H1 (cell line): ENCODE results near the gene SERPINF2. TPM values are rescaled to one million over a fixed set of nuclear protein-coding genes. Genes with fewer than 3 reads are reported as not detected.

Source experiments
- ATF3 ChIP-seq: IDR thresholded peaks from 2 replicates; pipeline ENCODE4 v1.6.1; 2011; ENCODE audit warnings: low read depth, mild to moderate bottlenecking, low read length; ENCODE audit not compliant: insufficient read depth
- BRCA1 ChIP-seq: IDR thresholded peaks from 2 replicates; pipeline ENCODE4 v1.6.1; 2012; ENCODE audit warnings: low read depth, low read length, improper control_type of control experiment
- CHD1 ChIP-seq: IDR thresholded peaks from 2 replicates; pipeline ENCODE4 v1.6.1; 2012; ENCODE audit warnings: low read depth, low read length, improper control_type of control experiment
- CHD2 ChIP-seq: IDR thresholded peaks from 2 replicates; pipeline ENCODE4 v1.6.1; 2012; ENCODE audit warnings: low read length, improper control_type of control experiment
- EGR1 ChIP-seq: IDR thresholded peaks from 2 replicates; pipeline ENCODE4 v1.6.1; 2011; ENCODE audit warnings: low read depth, low read length, borderline replicate concordance
- GABPA ChIP-seq: IDR thresholded peaks from 2 replicates; pipeline ENCODE4 v1.6.1; 2011; ENCODE audit warnings: mild to moderate bottlenecking, low read length, moderate library complexity, borderline replicate concordance; ENCODE audit not compliant: insufficient read depth
- GTF2F1 ChIP-seq: IDR thresholded peaks from 2 replicates; pipeline ENCODE4 v1.6.1; 2012; ENCODE audit warnings: low read depth, low read length, improper control_type of control experiment, borderline replicate concordance
- HDAC6 ChIP-seq: IDR thresholded peaks from one replicate; pipeline ENCODE4 v1.7.1; 2012; ENCODE audit warnings: low read depth, mild to moderate bottlenecking, inconsistent platforms, low read length, moderate library complexity
- KDM1A ChIP-seq: fragments of 200-600, 300-600 bp; sonication (generic); IDR thresholded peaks from 2 replicates; pipeline ENCODE4 v1.7.1; 2016; ENCODE audit warnings: mild to moderate bottlenecking, low read length, borderline replicate concordance
- KDM5A ChIP-seq: fragments of 200-600 bp; IDR thresholded peaks from 2 replicates; pipeline ENCODE4 v1.7.1; 2012; ENCODE audit warnings: mild to moderate bottlenecking, low read length, inconsistent platforms, mixed read lengths
- NRF1 ChIP-seq: IDR thresholded peaks from 2 replicates; pipeline ENCODE4 v1.6.1; 2011; ENCODE audit warnings: mild to moderate bottlenecking, low read depth, low read length, improper control_type of control experiment
- POLR2A ChIP-seq, 2 experiments: IDR thresholded peaks; 1 replicate in 1 of 2; 2 replicates in 1 of 2; pipeline ENCODE4 v1.6.1; 2011; ENCODE audit warnings: low read depth in 2 of 2, low read length in 2 of 2, mild to moderate bottlenecking in 2 of 2; ENCODE audit errors: control extremely low read depth in 1 of 2
- RNF2 ChIP-seq: fragments of 200-900, 300-1000 bp; sonication (generic); IDR thresholded peaks from 2 replicates; pipeline ENCODE4 v1.7.1; 2016; ENCODE audit warnings: borderline replicate concordance, low read depth, mild to moderate bottlenecking, antibody characterized with exemption, low read length; ENCODE audit not compliant: poor library complexity, severe bottlenecking; ENCODE audit errors: missing control alignments
- RXRA ChIP-seq: IDR thresholded peaks from 2 replicates; pipeline ENCODE4 v1.6.1; 2011; ENCODE audit warnings: low read depth, mild to moderate bottlenecking, low read length, moderate library complexity; ENCODE audit not compliant: insufficient read depth
- SIN3A ChIP-seq, 2 experiments: IDR thresholded peaks in 1 of 2; conservative IDR thresholded peaks in 1 of 2; 2 replicates each; pipeline ENCODE4 v1.6.1; 2011 to 2012; ENCODE audit warnings: low read length in 2 of 2, improper control_type of control experiment in 1 of 2, low read depth in 1 of 2, mild to moderate bottlenecking in 1 of 2
- SIRT6 ChIP-seq: IDR thresholded peaks from one replicate; pipeline ENCODE4 v1.7.1; 2012; ENCODE audit warnings: low read length, inconsistent platforms
- SIX5 ChIP-seq: IDR thresholded peaks from 2 replicates; pipeline ENCODE4 v1.6.1; 2011; ENCODE audit warnings: mild to moderate bottlenecking, low read depth, low read length
- SP4 ChIP-seq: IDR thresholded peaks from 2 replicates; pipeline ENCODE4 v1.6.1; 2012; ENCODE audit warnings: low read length, inconsistent platforms
- SRF ChIP-seq: IDR thresholded peaks from 2 replicates; pipeline ENCODE4 v1.6.1; 2011; ENCODE audit warnings: mild to moderate bottlenecking, low read depth, low read length, moderate library complexity
- SUZ12 ChIP-seq: fragments of 200-600 bp; sonication (generic); IDR thresholded peaks from 2 replicates; pipeline ENCODE4 v1.6.1; 2012; ENCODE audit warnings: mild to moderate bottlenecking, inconsistent platforms, low read length, moderate library complexity, mixed read lengths
- TAF1 ChIP-seq: IDR thresholded peaks from 2 replicates; pipeline ENCODE4 v1.6.1; 2011; ENCODE audit warnings: mild to moderate bottlenecking, low read depth, low read length
- TAF7 ChIP-seq: optimal IDR thresholded peaks from 2 replicates; pipeline ENCODE3; 2011; ENCODE audit warnings: low read depth, mild to moderate bottlenecking, inconsistent platforms, low read length, moderate library complexity, borderline replicate concordance
- TBP ChIP-seq: IDR thresholded peaks from 2 replicates; pipeline ENCODE4 v1.6.1; 2011; ENCODE audit warnings: low read depth, low read length, improper control_type of control experiment
- YY1 ChIP-seq: IDR thresholded peaks from 2 replicates; pipeline ENCODE4 v1.6.1; 2011; ENCODE audit warnings: low read depth, mild to moderate bottlenecking, low read length
- polyA plus RNA-seq, 7 experiments: library from polyadenylated mRNA; depleted of rRNA in 3 of 7; stranded (reverse) in 5 of 7; unstranded in 2 of 7; fragments of >200 nt in 5 of 7; fragments of 200-250 nt in 2 of 7; gene quantifications; 1 replicate in 5 of 7; 2 replicates in 1 of 7; 4 replicates in 1 of 7; pipeline versions ENCODE4 v1.2.1 to v1.2.3, GENCODE V29; 2011 to 2013; ENCODE audit warnings: missing spikeins in 2 of 7, mixed read lengths in 2 of 7
- total RNA-seq: library from RNA; stranded (reverse); fragmentation: NEBNext Ultra II Directional; extraction: Animal tissue kit (Norgen Biotek cat#: 25700); gene quantifications from 2 replicates; pipeline ENCODE4 v1.2.1, GENCODE V29; 2021
- TF ChIP-seq, protein P1 (sequence below): IDR thresholded peaks from 2 replicates; pipeline ENCODE4 v1.6.1; 2012; ENCODE audit warnings: inconsistent platforms

Gene SERPINF2
- total and polyA plus RNA-seq, 2 of the 8 experiments (the other 6 are each of a cell fraction or from before 2014, with no cell fraction given): 1.8 to 3.2 TPM

- no peak for TF ChIP-seq NRF1
- TF ChIP-seq SP4: peak; percentile 95; the same call in 1 of the 2 replicates
- no peak for TF ChIP-seq SUZ12
- no peak for TF ChIP-seq EGR1
- no peak for TF ChIP-seq SRF
- 0 out of 2 replicates have a peak, but pooled peaks have one; percentile 31 for TF ChIP-seq TAF1
- no peak for TF ChIP-seq CHD1
- TF ChIP-seq CHD2: no peak
- TF ChIP-seq SIRT6: no peak
- no peak for TF ChIP-seq KDM1A
- peak; percentile 40; the same call in 1 of the 2 replicates for TF ChIP-seq TBP
- no peak for TF ChIP-seq YY1
- peak; percentile 65; the same call in 1 of the 2 replicates for TF ChIP-seq GTF2F1
- TF ChIP-seq RXRA: no peak
- no peak for TF ChIP-seq POLR2A (IDR thresholded peaks at IDR 0.05; ENCODE audit: control extremely low read depth in 1 of 2, low read depth in 2 of 2, low read length in 2 of 2)
- no peak for TF ChIP-seq BRCA1
- peak; percentile 94 to 96 for TF ChIP-seq SIN3A (conservative IDR thresholded peaks at IDR 0.05 in 1 of 2, IDR thresholded peaks at IDR 0.05 in 1 of 2; ENCODE audit: low read depth in 1 of 2, low read length in 2 of 2)
- no peak for TF ChIP-seq HDAC6
- TF ChIP-seq, protein P1, sequence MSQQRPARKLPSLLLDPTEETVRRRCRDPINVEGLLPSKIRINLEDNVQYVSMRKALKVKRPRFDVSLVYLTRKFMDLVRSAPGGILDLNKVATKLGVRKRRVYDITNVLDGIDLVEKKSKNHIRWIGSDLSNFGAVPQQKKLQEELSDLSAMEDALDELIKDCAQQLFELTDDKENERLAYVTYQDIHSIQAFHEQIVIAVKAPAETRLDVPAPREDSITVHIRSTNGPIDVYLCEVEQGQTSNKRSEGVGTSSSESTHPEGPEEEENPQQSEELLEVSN: peak; percentile 88
- no peak for TF ChIP-seq TAF7
- no peak for TF ChIP-seq RNF2
- TF ChIP-seq KDM5A: no peak; the same call in 1 of the 2 replicates
- TF ChIP-seq ATF3: peak; percentile 99
- TF ChIP-seq GABPA: peak; percentile 19; the same call in 1 of the 2 replicates
- TF ChIP-seq SIX5: no peak
These were observed 18.3 kb upstream of the SERPINF2 start, which contains the start of gene WDR81 (continued) for GRCh38 chr17:1724351-1724868.
